GM08714 (cell line): ENCODE results near the gene HOXD8.

Source experiments
- H3K4me3 ChIP-seq: fragments of 200-500 bp; sonication (Bioruptor generic); 2 replicates; pipeline ENCODE4 v1.5.1; 2014; ENCODE audit warnings: mild to moderate bottlenecking, low read length, inconsistent platforms
- ZNF274 ChIP-seq: IDR thresholded peaks from 2 replicates; pipeline ENCODE4 v1.6.1; 2012; ENCODE audit warnings: mild to moderate bottlenecking, low read depth, low read length

HOXD8 gene

DNA sequence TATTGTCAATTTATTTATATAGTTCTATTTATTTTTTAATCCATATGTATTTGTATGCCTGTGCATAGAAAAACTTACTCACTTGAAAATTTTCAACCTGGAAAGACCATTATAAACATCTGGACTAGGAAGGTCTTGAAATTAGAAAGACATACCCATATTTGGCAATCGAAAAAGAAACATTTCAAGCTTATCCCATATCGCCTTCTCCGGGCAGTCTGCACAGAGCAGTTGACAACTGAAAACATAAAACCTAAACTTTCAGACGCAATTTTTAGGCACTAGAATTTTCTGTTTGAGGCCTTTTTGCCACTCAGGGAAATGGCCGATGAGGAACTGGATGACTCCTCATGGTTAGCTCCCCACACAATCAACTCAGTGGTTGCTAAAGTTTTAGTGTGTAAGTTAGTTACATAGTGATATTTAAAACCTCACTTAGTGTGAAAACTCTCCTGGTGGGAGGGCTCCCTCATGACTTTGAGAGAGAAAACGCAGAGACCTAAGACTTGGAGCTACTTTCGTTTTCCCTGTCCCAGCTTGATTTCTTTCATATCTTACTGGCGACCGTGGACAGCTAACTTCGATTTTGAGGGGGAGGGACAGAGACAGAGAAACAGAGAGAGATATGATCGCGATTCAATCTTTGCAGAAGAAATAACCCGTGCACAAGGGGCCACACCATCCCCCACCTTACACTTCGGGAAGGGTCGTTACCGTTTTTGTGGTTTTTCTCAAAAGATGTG is 33.1 kb upstream of the HOXD8 start:
- no peak for TF ChIP-seq ZNF274
- H3K4me3 ChIP-seq, result peak overlapping the region; percentile 44; the same call in 1 of the 2 replicates

DNA sequence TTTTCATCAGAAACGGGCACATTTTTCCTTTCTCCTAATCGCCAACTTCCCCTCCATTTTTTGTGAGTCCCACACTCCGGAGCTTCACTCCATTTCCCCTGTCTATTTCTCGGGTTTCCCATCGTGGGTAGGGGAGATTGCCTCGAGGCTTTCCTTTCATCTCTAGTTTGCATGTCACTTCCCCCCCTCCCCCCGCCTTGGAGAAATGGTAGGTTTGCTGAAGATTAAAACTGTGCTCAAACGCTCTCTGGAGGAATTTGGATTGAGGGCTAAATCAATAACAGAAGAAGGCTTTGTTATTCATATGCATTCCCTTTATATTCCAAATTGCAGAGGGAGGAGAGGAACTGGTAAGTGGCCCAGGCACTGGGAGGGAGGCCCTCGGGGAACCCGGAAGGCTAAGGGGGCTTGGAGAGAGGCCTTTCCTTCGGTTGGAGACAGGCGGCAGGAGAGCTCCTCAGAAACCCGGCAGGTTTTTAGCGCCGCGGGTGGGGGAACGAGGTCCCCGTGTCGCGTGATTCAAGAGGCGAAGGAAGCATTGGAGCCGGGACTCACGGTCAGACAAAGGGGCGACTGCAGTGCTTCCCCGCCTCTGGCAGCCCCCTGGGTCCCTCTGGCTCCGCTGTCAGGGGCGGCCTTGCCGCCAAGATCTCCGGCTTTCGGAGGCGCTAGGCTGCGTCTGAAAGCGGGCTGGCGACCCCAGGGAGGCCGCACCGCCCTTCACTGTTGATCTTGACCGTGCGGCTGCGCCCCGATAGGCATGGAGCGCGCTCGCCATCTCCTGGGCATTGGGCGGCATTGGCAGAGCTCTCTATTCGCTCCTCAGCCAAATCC is 32.3 kb upstream of the HOXD8 start:
- TF ChIP-seq ZNF274, result no peak
- peak overlapping the region; percentile 44; the same call in 1 of the 2 replicates for H3K4me3 ChIP-seq

DNA sequence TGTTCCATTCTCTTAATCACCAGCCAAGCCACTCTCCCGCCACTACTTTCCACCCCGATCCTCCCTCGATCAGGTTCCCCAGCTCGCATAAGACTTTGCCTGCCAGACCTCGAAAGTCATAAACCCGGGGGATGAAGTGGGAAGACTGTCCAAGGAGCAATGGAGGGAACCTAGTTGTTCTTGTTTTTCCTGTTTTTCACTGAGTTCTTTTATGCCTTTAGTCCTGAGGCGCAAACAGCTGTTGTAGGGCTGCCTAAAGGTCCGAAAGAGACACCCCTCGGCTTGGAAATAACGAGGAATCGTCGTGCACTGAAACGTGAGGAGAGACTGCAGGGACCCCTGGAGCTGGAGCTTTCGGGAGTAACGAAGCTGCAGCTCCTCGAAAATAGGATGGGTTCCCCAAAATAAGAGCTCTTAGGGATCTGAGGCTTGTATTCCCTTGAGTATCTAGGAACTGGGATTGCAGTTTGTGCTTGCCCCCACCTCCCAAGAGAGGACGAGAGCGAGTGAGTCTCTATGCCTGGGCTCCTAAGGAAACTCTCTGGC is 31.6 kb upstream of the HOXD8 start:
- TF ChIP-seq ZNF274, result no peak
- H3K4me3 ChIP-seq, result no peak overlapping the region

DNA sequence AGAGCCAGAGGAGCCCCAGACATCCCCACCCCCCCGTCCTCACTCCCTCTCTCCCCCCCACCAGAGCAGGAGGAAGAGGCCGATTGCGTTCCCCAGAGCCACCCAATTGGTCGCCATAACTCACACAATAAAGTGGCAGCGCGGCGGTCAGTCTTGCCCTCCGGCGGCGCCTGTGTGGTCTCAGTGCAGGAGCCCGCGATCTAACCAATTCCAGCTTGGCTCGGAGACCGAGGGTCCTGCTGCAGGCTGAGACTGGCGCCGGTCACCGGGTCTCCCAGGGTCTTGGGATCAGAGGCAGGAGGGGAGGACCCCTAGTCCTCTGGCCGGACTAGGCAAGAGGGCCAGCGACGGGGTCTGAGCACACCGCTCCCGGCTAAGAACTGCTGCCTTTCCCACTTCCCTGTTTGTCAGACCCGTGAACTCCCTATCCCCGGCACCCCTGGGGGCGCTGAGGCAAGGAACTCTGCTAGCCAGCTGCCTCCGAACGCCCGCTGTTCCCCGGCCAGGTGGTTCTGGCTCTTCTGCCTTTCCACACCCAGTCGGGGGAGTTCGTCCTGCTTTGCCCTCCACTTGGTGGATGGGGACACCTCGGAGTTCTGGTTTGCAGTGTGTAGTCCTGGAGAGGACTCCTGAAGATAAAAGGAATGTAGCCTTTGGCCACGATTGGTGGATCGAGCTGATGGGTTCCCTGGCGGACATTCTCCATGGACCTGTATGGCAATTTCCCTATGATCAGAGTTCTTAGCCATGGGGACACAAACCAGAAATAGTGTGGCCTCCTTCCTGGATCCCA is 30.9 kb upstream of the HOXD8 start:
- H3K4me3 ChIP-seq, result no peak overlapping the region
- no peak for TF ChIP-seq ZNF274

DNA sequence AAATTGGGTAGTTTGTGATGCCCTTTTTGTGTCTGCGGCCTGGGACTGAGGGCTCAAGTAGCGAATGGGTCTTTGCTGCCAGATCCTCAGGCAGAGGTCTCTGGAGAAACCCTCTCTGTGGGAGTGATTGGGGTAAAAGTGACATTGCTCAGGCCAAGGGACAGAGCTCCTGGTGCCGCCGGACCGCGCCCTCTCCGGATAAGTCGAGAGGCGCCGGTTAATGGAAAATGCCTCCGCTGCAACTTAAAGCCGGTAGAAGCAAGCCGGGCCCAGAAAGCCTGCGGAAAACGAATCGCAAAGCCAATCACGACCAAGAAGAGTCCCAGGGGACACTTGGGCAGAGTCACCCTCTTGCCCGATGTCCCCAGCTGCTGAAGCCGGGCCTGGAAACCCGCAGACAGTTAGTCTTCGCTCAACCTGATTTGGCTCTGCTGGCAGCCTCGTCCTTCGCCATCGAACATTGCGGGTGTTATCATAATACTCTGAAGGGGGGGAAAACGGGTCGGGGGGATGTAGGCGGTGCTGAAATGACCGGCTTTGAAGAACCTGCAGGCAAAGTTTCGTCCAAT is 30.3 kb upstream of the HOXD8 start:
- TF ChIP-seq ZNF274, result no peak
- no peak overlapping the region for H3K4me3 ChIP-seq

DNA sequence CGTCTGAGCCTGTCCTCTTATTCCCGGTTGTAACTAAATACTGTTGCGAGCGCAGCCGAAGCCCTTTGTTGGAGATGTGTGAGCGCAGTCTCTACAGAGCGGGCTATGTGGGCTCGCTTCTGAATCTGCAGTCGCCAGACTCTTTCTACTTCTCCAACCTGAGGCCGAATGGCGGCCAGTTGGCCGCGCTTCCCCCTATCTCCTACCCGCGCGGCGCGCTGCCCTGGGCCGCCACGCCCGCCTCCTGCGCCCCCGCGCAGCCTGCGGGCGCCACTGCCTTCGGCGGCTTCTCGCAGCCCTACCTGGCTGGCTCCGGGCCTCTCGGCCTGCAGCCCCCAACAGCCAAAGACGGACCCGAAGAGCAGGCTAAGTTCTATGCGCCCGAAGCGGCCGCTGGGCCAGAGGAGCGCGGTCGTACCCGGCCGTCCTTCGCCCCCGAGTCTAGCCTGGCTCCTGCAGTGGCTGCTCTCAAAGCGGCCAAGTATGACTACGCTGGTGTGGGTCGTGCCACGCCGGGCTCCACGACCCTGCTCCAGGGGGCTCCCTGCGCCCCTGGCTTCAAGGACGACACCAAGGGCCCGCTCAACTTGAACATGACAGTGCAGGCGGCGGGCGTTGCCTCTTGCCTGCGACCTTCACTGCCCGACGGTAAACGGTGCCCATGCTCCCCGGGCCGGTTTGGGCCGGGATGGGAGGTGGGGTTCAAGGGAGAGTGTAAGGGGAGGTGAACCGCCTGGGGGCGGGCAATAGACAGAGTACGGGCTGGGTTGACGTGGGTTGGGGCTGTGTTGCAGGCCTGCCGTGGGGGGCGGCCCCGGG is 29.6 kb upstream of the HOXD8 start, which contains the start of gene HOXD12:
Gene HOXD12 (plus strand): TSS at position 68 of the 819 bp plus-strand sequence. CDS start 7 bp downstream, at position 75.
- H3K4me3 ChIP-seq, result no peak within 1 kb of the TSS
- no peak for TF ChIP-seq ZNF274

DNA sequence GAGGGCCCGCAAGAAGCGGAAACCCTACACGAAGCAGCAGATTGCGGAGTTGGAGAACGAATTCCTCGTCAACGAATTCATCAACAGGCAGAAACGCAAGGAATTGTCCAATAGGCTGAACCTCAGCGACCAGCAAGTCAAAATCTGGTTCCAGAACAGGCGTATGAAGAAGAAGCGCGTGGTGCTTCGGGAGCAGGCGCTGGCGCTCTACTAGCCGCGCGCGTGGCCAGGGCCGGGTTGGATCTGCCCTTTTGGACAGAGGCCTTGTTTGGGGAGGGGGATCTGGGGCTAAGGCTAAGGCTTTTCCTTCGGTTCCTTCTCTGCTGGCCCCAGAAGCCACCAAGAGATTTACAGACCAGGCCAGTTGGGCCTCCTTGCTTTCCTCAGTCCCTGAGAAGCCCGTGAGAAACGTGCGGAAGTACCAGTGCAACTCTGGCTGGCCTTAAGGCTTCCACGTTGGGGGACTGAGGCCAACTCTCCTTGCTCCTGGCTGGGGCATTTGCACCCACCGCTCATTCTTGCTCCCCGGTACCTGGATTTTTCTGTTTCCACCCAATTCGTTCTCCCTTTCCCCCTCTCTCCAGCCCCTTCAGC is 28.9 kb upstream of the HOXD8 start:
- TF ChIP-seq ZNF274, result no peak

DNA sequence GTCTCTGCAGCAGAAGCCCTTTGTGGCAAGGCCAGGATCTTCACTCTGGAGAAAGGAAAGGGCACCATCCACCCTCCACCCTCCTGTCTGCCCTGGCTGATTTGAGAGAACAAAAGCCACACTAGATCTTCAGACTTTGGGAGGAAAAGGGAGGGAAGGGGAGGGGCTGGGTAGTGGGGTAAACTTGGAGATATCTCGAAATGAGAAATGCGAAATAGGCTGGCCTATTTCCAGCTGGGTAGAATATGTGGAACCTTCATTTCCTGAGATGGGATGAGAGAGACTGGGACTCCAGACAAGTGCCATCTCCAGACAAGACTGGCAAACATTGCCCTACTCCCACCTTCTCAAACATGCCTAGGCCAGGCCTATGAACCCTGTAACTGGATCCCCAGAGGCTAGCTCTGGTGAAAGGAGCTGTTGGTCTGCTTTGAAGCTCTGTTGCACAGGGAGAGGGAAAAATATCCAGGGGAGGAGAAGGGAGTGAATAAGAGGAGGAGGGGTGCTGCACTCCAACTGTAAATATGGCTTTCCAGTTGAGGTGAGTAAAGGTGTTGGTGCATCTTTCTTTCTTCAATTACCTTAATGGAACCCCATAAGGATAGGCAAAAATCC is 28.2 kb upstream of the HOXD8 start:
- H3K4me3 ChIP-seq, result no peak overlapping the region
- no peak for TF ChIP-seq ZNF274

More for the DNA sequence above, 28.9 kb upstream of the HOXD8 start:
- H3K4me3 ChIP-seq, result no peak overlapping the region

DNA sequence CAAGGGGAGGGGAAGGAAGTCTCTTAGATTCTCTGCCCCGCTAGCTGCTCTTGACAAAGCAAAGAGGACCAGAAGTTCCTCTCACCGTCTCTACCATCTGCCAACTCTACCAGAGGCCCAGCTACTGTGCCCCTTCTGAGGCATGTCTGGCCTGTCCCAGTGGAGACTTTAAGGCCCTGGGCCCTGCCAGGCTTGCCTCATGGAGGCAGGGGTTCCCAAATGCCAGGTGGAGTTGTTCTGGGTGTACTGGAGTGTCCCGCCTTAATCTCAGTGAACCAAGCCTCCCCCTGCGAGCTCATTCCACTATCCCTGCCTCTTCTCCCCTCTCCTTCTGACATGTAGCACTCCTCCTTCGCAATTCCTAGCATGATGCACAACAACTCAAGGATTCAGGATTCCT is 27.7 kb upstream of the HOXD8 start:
- no peak for TF ChIP-seq ZNF274
- H3K4me3 ChIP-seq, result no peak overlapping the region

DNA sequence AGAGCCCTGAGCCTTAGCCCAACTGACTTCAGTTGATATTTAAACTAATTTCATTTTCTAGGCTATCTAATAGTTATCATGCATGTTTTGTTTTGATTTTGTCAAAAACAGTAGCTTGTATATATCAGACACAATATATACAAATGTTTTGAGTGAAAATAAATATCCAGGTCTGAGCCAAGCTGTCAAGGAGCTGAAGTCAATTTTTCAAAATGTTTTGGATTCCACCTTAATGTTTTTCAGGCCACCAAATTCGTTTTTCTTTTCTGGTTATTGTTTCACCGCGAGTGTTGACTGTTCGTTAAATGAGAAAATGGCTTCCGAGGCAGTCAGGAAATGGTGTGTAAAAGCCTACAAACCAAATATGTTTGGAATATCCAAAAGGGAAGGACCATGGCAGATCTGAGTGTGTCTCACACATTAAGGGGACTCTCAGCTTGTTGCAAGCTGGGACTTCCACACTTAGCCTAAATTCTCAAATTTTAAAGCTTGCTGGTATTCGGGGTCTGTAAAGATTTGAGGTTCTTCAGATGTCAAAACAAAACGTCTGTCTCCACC is 27.1 kb upstream of the HOXD8 start:
- no peak for TF ChIP-seq ZNF274
- no peak overlapping the region for H3K4me3 ChIP-seq

DNA sequence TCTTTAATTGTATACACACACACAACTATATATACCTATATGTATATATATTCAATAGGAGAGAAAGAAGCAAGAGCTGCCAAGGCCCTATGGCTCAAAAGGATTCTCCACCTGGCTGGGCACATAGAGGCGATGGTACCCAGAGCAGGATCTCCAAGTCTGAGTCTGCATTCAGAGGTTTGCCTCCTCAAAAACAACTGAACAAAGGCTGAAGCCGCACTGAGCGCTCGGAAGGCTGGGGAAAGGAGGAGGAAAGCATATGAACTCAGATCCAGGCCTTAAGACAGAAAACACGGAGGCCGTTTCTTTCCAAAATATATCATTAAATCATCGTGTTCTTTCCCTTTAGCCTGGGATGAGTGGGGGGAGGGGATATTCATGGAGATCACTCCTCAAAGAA is 26.3 kb upstream of the HOXD8 start:
- no peak overlapping the region for H3K4me3 ChIP-seq
- TF ChIP-seq ZNF274, result no peak
